ENCODE data around the gene NOL12. TPM values are rescaled to one million over a fixed set of nuclear protein-coding genes. Genes with fewer than 3 reads are reported as not detected.

The NOL12 gene
- total RNA-seq, 6 donors from 2014 or later: 23.5 to 89.1 (median 26.7) TPM

GRCh38 chr22:37704645-37705044 lies 18.5 kb downstream of the NOL12 start:
- H3K4me3 ChIP-seq: no peak overlapping the region
- 35 to 54% methylated on average over 3 of the region's 3 CpGs for WGBS, 2 donors
- TF ChIP-seq CTCF (IDR thresholded peaks at IDR 0.05) (no peak), POLR2AphosphoS5 (IDR thresholded peaks at IDR 0.05) (no peak), EP300 (IDR thresholded peaks at IDR 0.05) (no peak), POLR2A (IDR thresholded peaks at IDR 0.05) (no peak)

DNA sequence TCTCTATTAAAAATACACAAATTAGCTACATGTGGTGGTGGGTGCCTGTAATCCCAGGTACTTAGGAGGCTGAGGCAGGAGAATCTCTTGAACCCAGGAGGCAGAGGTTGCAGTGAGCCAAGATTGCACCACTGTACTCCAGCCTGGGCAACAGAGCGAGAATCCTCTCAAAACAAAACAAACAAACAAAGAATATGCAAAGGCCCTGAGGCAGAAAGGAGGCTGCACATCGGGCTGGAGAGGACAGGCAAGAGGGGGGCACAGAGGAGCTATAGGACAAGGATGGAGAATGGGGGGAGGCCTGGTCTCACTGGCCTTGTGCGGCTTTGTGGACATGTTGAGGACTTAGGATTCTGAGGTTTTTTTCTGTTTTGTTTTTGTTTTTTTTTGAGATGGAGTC lies 19.1 kb downstream of the NOL12 start:
- no peaks in the 10 kb centered on the region for H3K27me3 ChIP-seq
- no peak for DNase-seq
- 93 to 97% methylated on average over 3 of the region's 3 CpGs for WGBS, 2 donors

More at GRCh38 chr22:37704645-37705044, 18.5 kb downstream of the NOL12 start:
- Histone ChIP-seq H3K9me3 (no peaks in the 10 kb centered on the region), H3K4me1 (peaks cover 8 to 16% (median 10%) of the 10 kb centered on the region in 4 donors), H3K36me3 (no peaks in the 10 kb centered on the region), H3K27ac (no peak overlapping the region), H3K27me3 (no peaks in the 10 kb centered on the region)
- DNase-seq (no peak), ATAC-seq (ENCODE audit: low FRiP score in 2 of 2) (no peak)

GRCh38 chr22:37708580-37709444 lies 22.7 kb downstream of the NOL12 start:
- H3K27ac ChIP-seq: peak overlapping the region in 3 of 4 donors; percentile 28 to 57 (median 30)
- peaks cover 0 to 11% (median 9%) of the 10 kb centered on the region in 4 donors for H3K4me1 ChIP-seq
- no peaks in the 10 kb centered on the region for H3K9me3 ChIP-seq
- TF ChIP-seq EP300 (IDR thresholded peaks at IDR 0.05): no peak
- no peak for TF ChIP-seq POLR2A (IDR thresholded peaks at IDR 0.05)
- no peak for TF ChIP-seq POLR2AphosphoS5 (IDR thresholded peaks at IDR 0.05)
- no peak for TF ChIP-seq CTCF (IDR thresholded peaks at IDR 0.05)
- ATAC-seq (ENCODE audit: low FRiP score in 2 of 2) (peak; percentile 43 to 47), DNase-seq (peak in 1 of 2 donors; percentile 71)
- no peaks in the 10 kb centered on the region for H3K27me3 ChIP-seq
- WGBS, 2 donors: 52 to 67% methylated on average over 13 to 20 of the region's 25 CpGs
- no peaks in the 10 kb centered on the region for H3K36me3 ChIP-seq
- H3K4me3 ChIP-seq: no peak overlapping the region

More for the DNA sequence above, 19.1 kb downstream of the NOL12 start:
- no peaks in the 10 kb centered on the region for H3K9me3 ChIP-seq
- no peak overlapping the region for H3K27ac ChIP-seq
- ATAC-seq (ENCODE audit: low FRiP score in 2 of 2): no peak
- H3K4me1 ChIP-seq: peaks cover 8 to 16% (median 10%) of the 10 kb centered on the region in 4 donors
- H3K36me3 ChIP-seq: no peaks in the 10 kb centered on the region
- TF ChIP-seq POLR2AphosphoS5 (IDR thresholded peaks at IDR 0.05) (no peak), POLR2A (IDR thresholded peaks at IDR 0.05) (no peak), CTCF (IDR thresholded peaks at IDR 0.05) (no peak), EP300 (IDR thresholded peaks at IDR 0.05) (no peak)
- no peak overlapping the region for H3K4me3 ChIP-seq

DNA sequence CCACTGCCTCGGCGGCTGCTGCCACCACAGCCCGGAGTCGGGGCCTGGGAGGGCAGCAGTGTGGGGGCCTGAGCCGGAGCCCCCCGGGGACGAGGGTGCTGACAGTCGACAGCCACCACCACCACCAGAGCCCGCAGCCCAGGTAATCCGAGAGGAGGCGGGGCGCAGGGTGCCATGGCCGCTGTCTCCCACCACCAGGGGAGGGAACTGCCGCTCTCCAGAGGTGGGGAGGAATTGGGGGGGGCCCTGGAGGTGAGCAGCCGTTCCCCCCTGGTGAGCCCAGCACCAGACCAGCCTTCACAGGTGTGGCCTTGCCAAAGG lies 23.3 kb downstream of the NOL12 start:
- TF ChIP-seq POLR2A (IDR thresholded peaks at IDR 0.05): no peak
- no peak for TF ChIP-seq POLR2AphosphoS5 (IDR thresholded peaks at IDR 0.05)
- TF ChIP-seq CTCF (IDR thresholded peaks at IDR 0.05): no peak
- TF ChIP-seq EP300 (IDR thresholded peaks at IDR 0.05): no peak

More for the DNA sequence above, 23.3 kb downstream of the NOL12 start:
- Histone ChIP-seq H3K4me1 (peaks cover 0 to 11% (median 9%) of the 10 kb centered on the region in 4 donors), H3K27me3 (no peaks in the 10 kb centered on the region), H3K4me3 (no peak overlapping the region), H3K9me3 (no peaks in the 10 kb centered on the region), H3K36me3 (no peaks in the 10 kb centered on the region), H3K27ac (no peak overlapping the region)
- WGBS, 2 donors: 96 to 98% methylated on average over 10 to 11 of the region's 15 CpGs
- ATAC-seq (ENCODE audit: low FRiP score in 2 of 2) (peak in 1 of 2 donors; percentile 12), DNase-seq (peak in 1 of 2 donors; percentile 65)
